DND-41 (cell line): ENCODE data around the gene ZBTB45.

Source experiments
- EZH2 ChIP-seq: IDR thresholded peaks from 3 replicates; pipeline ENCODE4 v1.6.1; 2012; ENCODE audit warnings: borderline replicate concordance, low read depth, mild to moderate bottlenecking, moderate library complexity, low read length, inconsistent platforms; ENCODE audit not compliant: severe bottlenecking
- TF ChIP-seq, protein P1 (sequence below): IDR thresholded peaks from 2 replicates; pipeline ENCODE4 v1.5.1; 2012; ENCODE audit warnings: borderline replicate concordance, low read length, moderate library complexity, mild to moderate bottlenecking; ENCODE audit not compliant: poor library complexity, severe bottlenecking; ENCODE audit errors: extremely low read depth

DNA sequence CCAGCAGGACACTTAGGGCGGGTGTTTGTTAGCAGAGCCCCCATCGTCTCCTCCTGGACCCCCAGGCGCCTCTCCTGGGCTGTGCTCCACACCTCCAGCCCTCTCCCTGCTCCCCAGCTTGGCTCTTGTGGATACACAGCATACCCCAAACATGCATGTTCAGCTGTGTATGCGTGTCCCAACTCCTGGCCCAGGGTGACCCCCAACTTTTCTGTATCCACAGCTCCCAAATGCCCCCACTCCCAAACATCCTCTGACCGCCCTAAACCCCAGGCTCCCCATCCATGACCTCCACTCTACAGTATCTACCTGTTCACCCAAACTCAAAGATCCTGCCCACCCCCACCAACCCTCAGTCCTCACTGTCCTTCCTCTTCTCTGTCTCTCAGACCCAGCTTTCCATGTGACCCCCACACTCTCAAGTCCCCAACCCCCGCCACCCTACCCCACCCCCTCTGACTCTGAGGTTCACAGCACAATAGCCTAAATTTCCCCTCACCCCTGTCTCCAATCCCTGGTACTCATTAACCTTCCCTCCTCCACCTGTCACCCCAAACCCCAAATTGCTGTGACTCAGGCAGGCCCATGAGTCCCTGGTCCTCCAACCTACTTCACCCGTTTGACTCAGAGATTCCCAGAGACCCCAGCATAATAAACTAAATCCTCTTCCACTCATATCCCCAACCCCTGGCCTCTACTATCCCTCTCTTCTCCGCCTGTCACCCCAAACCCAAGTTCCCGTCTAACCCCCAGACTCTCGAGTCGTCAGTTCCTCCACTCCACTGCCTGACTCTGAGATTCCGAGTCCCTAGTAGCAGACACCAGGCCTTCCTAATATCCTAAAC lies 37.8 kb upstream of the ZBTB45 start:
- TF ChIP-seq, protein P1, sequence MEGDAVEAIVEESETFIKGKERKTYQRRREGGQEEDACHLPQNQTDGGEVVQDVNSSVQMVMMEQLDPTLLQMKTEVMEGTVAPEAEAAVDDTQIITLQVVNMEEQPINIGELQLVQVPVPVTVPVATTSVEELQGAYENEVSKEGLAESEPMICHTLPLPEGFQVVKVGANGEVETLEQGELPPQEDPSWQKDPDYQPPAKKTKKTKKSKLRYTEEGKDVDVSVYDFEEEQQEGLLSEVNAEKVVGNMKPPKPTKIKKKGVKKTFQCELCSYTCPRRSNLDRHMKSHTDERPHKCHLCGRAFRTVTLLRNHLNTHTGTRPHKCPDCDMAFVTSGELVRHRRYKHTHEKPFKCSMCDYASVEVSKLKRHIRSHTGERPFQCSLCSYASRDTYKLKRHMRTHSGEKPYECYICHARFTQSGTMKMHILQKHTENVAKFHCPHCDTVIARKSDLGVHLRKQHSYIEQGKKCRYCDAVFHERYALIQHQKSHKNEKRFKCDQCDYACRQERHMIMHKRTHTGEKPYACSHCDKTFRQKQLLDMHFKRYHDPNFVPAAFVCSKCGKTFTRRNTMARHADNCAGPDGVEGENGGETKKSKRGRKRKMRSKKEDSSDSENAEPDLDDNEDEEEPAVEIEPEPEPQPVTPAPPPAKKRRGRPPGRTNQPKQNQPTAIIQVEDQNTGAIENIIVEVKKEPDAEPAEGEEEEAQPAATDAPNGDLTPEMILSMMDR: no peak
- no peak for TF ChIP-seq EZH2
